Ovary (tissue), 3 donors: ENCODE data around the gene HOMER2.

Experiments used
- EP300 ChIP-seq: sonication (generic); formaldehyde crosslinking; IDR thresholded peaks from one replicate; pipeline ENCODE4 v1.6.1; 2017; ENCODE audit warnings: antibody characterized with exemption
- POLR2A ChIP-seq: fragments of 450-650 bp; IDR thresholded peaks from one replicate; pipeline ENCODE4 v1.6.1; 2017; ENCODE audit warnings: antibody characterized with exemption, mild to moderate bottlenecking, moderate library complexity
- TF ChIP-seq, protein P1 (sequence below), 3 donors: fragments of 450-650 bp in 2 of 3; fragments of 200-600 bp in 1 of 3; IDR thresholded peaks; one replicate each; pipeline versions ENCODE4 v1.5.1 to v1.8.0; 2016 to 2022; ENCODE audit warnings: antibody characterized with exemption in 3 of 3, mild to moderate bottlenecking in 1 of 3
- donor health status: DM: no; HTN: no; CAD: no.

- TF ChIP-seq, protein P1, sequence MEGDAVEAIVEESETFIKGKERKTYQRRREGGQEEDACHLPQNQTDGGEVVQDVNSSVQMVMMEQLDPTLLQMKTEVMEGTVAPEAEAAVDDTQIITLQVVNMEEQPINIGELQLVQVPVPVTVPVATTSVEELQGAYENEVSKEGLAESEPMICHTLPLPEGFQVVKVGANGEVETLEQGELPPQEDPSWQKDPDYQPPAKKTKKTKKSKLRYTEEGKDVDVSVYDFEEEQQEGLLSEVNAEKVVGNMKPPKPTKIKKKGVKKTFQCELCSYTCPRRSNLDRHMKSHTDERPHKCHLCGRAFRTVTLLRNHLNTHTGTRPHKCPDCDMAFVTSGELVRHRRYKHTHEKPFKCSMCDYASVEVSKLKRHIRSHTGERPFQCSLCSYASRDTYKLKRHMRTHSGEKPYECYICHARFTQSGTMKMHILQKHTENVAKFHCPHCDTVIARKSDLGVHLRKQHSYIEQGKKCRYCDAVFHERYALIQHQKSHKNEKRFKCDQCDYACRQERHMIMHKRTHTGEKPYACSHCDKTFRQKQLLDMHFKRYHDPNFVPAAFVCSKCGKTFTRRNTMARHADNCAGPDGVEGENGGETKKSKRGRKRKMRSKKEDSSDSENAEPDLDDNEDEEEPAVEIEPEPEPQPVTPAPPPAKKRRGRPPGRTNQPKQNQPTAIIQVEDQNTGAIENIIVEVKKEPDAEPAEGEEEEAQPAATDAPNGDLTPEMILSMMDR (IDR thresholded peaks at IDR 0.05), result no peak
- no peak for TF ChIP-seq POLR2A
- TF ChIP-seq EP300, result no peak
Observed at GRCh38 chr15:82874961-82875360, 77.6 kb downstream of the HOMER2 start.
